A673 (cell line): ENCODE measurements around the gene C2CD4B.

Experiments
- CTCF ChIP-seq: fragments of 300-800, 200-600 bp; sonication (generic); conservative IDR thresholded peaks from 2 replicates; pipeline ENCODE4 v1.5.1; 2017; ENCODE audit warnings: low read depth, mild to moderate bottlenecking, antibody characterized with exemption, low read length, moderate library complexity, mixed read lengths
- EZH2 ChIP-seq: fragments of 200-600 bp; sonication (generic); IDR thresholded peaks from 2 replicates; pipeline ENCODE4 v1.6.1; 2017; ENCODE audit warnings: borderline replicate concordance, low read depth, mild to moderate bottlenecking, mixed read lengths, antibody characterized with exemption, low read length; ENCODE audit not compliant: poor library complexity, severe bottlenecking

GRCh38 chr15:62128916-62129315 lies 36.2 kb downstream of the C2CD4B start:
- TF ChIP-seq CTCF (no peak), EZH2 (no peak)
